H9 (cell line): Measurements from ENCODE around the gene DNAL1. TPM values are rescaled to one million over a fixed set of nuclear protein-coding genes. Genes with fewer than 3 reads are reported as not detected.

Experiments
- DNase-seq: peaks from one replicate; pipeline ENCODE4 v3.0.0-alpha.2; 2017
- H2AFZ ChIP-seq: one replicate; pipeline ENCODE4 v1.6.1; 2013; ENCODE audit warnings: mild to moderate bottlenecking, low read length, control low read depth, moderate library complexity
- H2AK5ac ChIP-seq: 2 replicates; pipeline ENCODE4 v1.6.1; 2013; ENCODE audit warnings: low read length, control low read depth, mixed read lengths; ENCODE audit not compliant: insufficient read length
- H2BK120ac ChIP-seq: one replicate; pipeline ENCODE4 v1.6.1; 2013; ENCODE audit warnings: low read depth, mild to moderate bottlenecking, low read length, control low read depth, inconsistent platforms; ENCODE audit not compliant: poor library complexity, severe bottlenecking
- H2BK12ac ChIP-seq: 2 replicates; pipeline ENCODE4 v1.6.1; 2013; ENCODE audit warnings: low read length, control low read depth, mixed read lengths, low read depth; ENCODE audit not compliant: insufficient read length
- H2BK15ac ChIP-seq: 2 replicates; pipeline ENCODE4 v1.6.1; 2013; ENCODE audit warnings: low read depth, low read length, control low read depth
- H2BK20ac ChIP-seq: one replicate; pipeline ENCODE4 v1.6.1; 2013; ENCODE audit warnings: low read depth, mild to moderate bottlenecking, low read length, control low read depth, inconsistent platforms; ENCODE audit not compliant: poor library complexity, severe bottlenecking
- H2BK5ac ChIP-seq: 2 replicates; pipeline ENCODE4 v1.6.1; 2013; ENCODE audit warnings: low read length, control low read depth, mixed read lengths; ENCODE audit not compliant: insufficient read length
- H3K14ac ChIP-seq: 2 replicates; pipeline ENCODE4 v1.6.1; 2013; ENCODE audit warnings: low read length, control low read depth; ENCODE audit not compliant: insufficient read depth
- H3K18ac ChIP-seq: 2 replicates; pipeline ENCODE4 v1.6.1; 2013; ENCODE audit warnings: low read depth, mild to moderate bottlenecking, mixed read lengths, low read length, control low read depth; ENCODE audit not compliant: insufficient read length
- H3K23ac ChIP-seq: 2 replicates; pipeline ENCODE4 v1.6.1; 2013; ENCODE audit warnings: low read length, control low read depth, mixed read lengths, low read depth; ENCODE audit not compliant: insufficient read length
- H3K23me2 ChIP-seq: 2 replicates; pipeline ENCODE4 v1.6.1; 2013; ENCODE audit warnings: low read depth, mild to moderate bottlenecking, mixed read lengths, low read length, control low read depth; ENCODE audit not compliant: insufficient read length, poor library complexity, severe bottlenecking
- H3K27ac ChIP-seq: 2 replicates; pipeline ENCODE4 v1.5.1; 2013; ENCODE audit warnings: low read length, control low read depth, mixed read lengths, low read depth; ENCODE audit not compliant: insufficient read length
- H3K27me3 ChIP-seq: 2 replicates; pipeline ENCODE4 v1.6.1; 2013; ENCODE audit warnings: low read length, control low read depth, inconsistent platforms; ENCODE audit not compliant: insufficient read depth
- H3K4ac ChIP-seq: 2 replicates; pipeline ENCODE4 v1.6.1; 2013; ENCODE audit warnings: low read depth, mild to moderate bottlenecking, control low read depth, inconsistent platforms, low read length, moderate library complexity
- H3K4me1 ChIP-seq: 2 replicates; pipeline ENCODE4 v1.6.1; 2013; ENCODE audit warnings: low read length, control low read depth, inconsistent platforms; ENCODE audit not compliant: insufficient read depth
- H3K4me2 ChIP-seq: 2 replicates; pipeline ENCODE4 v1.6.1; 2013; ENCODE audit warnings: low read length, control low read depth, mixed read lengths; ENCODE audit not compliant: insufficient read length, insufficient read depth
- H3K56ac ChIP-seq: 2 replicates; pipeline ENCODE4 v1.6.1; 2013; ENCODE audit warnings: low read depth, mild to moderate bottlenecking, mixed read lengths, low read length, control low read depth; ENCODE audit not compliant: insufficient read length
- H3K79me1 ChIP-seq: 2 replicates; pipeline ENCODE4 v1.6.1; 2013; ENCODE audit warnings: low read depth, mild to moderate bottlenecking, moderate library complexity, low read length, control low read depth, inconsistent platforms; ENCODE audit not compliant: insufficient read depth, poor library complexity, severe bottlenecking
- H3K79me2 ChIP-seq: 2 replicates; pipeline ENCODE4 v1.6.1; 2013; ENCODE audit warnings: low read length, control low read depth, inconsistent platforms; ENCODE audit not compliant: insufficient read depth
- H3K9ac ChIP-seq: 2 replicates; pipeline ENCODE4 v1.6.1; 2013; ENCODE audit warnings: low read length, control low read depth, mixed read lengths; ENCODE audit not compliant: insufficient read length; ENCODE audit errors: extremely low read depth
- H3K9me3 ChIP-seq: one replicate; pipeline ENCODE4 v1.6.1; 2013; ENCODE audit warnings: low read depth, low read length, inconsistent platforms; ENCODE audit not compliant: control insufficient read depth
- H3T11ph ChIP-seq: one replicate; pipeline ENCODE4 v1.6.1; 2013; ENCODE audit warnings: mild to moderate bottlenecking, low read length, control low read depth, inconsistent platforms
- H4K20me1 ChIP-seq: one replicate; pipeline ENCODE4 v1.6.1; 2013; ENCODE audit not compliant: control insufficient read depth, insufficient read length, insufficient read depth
- H4K5ac ChIP-seq: 2 replicates; pipeline ENCODE4 v1.6.1; 2013; ENCODE audit warnings: low read depth, mild to moderate bottlenecking, mixed read lengths, low read length, control low read depth; ENCODE audit not compliant: insufficient read length
- H4K8ac ChIP-seq: replicated peaks from 2 replicates; pipeline ENCODE4 v1.6.1; 2013; ENCODE audit warnings: low read length, control low read depth, mixed read lengths, low read depth; ENCODE audit not compliant: insufficient read length
- H4K91ac ChIP-seq: 2 replicates; pipeline ENCODE4 v1.6.1; 2013; ENCODE audit warnings: low read depth, mild to moderate bottlenecking, moderate library complexity, mixed read lengths, low read length, control low read depth; ENCODE audit not compliant: insufficient read length
- H3K27ac Mint-ChIP-seq, 3 experiments: 2 replicates in 2 of 3; 3 replicates in 1 of 3; pipeline ENCODE4 v1.8.0; 2020 to 2021; ENCODE audit warnings: mixed read lengths in 3 of 3, mild to moderate bottlenecking in 1 of 3, moderate library complexity in 1 of 3
- H3K27me3 Mint-ChIP-seq: 2 replicates; pipeline ENCODE4 v1.8.0; 2021; ENCODE audit warnings: low read depth, mild to moderate bottlenecking, moderate library complexity, mixed read lengths
- H3K36me3 Mint-ChIP-seq, 3 experiments: 2 replicates in 2 of 3; 3 replicates in 1 of 3; pipeline ENCODE4 v1.8.0; 2020 to 2021; ENCODE audit warnings: low read depth in 3 of 3, mixed read lengths in 3 of 3; ENCODE audit not compliant: insufficient read depth in 1 of 3
- H3K4me1 Mint-ChIP-seq, 2 experiments: 2 replicates each; pipeline ENCODE4 v1.8.0; 2020; ENCODE audit warnings: mixed read lengths in 2 of 2
- H3K4me3 Mint-ChIP-seq, 2 experiments: 2 replicates in 1 of 2; 3 replicates in 1 of 2; pipeline ENCODE4 v1.8.0; 2020 to 2021; ENCODE audit warnings: mild to moderate bottlenecking in 2 of 2, mixed read lengths in 2 of 2, moderate library complexity in 1 of 2
- H3K9me3 Mint-ChIP-seq, 2 experiments: 2 replicates in 1 of 2; 3 replicates in 1 of 2; pipeline ENCODE4 v1.8.0; 2020; ENCODE audit warnings: mild to moderate bottlenecking in 2 of 2, mixed read lengths in 2 of 2, moderate library complexity in 1 of 2
- CTCF ChIP-seq: fragments of 200-600 bp; sonication (generic); conservative IDR thresholded peaks from 3 replicates; pipeline ENCODE4 v1.8.0; 2021; ENCODE audit warnings: antibody characterized with exemption, mild to moderate bottlenecking
- WGBS: extraction: QIAGEN DNeasy Blood & Tissue Kit; methylation state at CpG from one replicate; pipeline ENCODE4 v1.1.7; 2013; ENCODE audit warnings: missing lambda C conversion rate, low lambda C conversion rate, mixed read lengths; ENCODE audit not compliant: insufficient read length; ENCODE audit errors: extremely low coverage; 5-methylcytosine and 5-hydroxymethylcytosine counted together
- total RNA-seq: library from RNA; stranded (reverse); gene quantifications from 2 replicates; pipeline ENCODE4 v1.2.1, GENCODE V29; 2021

The DNAL1 gene
- total RNA-seq, 1 experiment from 2014 or later, result 17.7 TPM

DNA sequence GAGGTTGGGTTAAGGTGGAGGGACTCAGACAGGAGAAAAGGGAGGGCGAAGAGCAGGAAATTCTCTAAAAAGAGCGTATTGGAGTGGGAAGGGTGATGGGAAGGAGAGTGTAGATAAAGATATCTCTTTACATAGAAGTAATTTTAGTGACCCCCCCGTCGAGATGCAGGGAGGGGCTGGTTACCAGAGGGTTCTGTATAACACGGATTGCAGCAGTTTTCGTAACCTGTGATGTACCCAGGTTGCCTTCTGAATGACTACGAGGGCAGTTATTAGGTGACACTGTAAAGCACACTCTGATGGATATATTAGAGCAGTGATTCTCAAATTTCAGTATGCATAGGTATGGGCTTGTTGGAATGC, 443 bp downstream of the DNAL1 start:
- H2AK5ac ChIP-seq, result no peak overlapping the region
- H4K8ac ChIP-seq, result no peak overlapping the region
- H2BK20ac ChIP-seq, result no peak overlapping the region
- no peaks in the 10 kb centered on the region for H4K20me1 ChIP-seq
- Mint-ChIP-seq H3K4me3 (peak overlapping the region; percentile 94), H3K4me1 (peaks cover 15 to 18% of the 10 kb centered on the region in 2 experiments), H3K27me3 (no peaks in the 10 kb centered on the region), H3K36me3 (no peaks in the 10 kb centered on the region), H3K27ac (peak overlapping the region in 1 of 3 experiments; percentile 74; a peak in 4 of 7 replicates), H3K9me3 (peaks cover 0 to 4% of the 10 kb centered on the region in 2 experiments; a peak in 1 of 5 replicates)
- H3K56ac ChIP-seq, result no peak overlapping the region
- no peak overlapping the region for H3K27ac ChIP-seq
- no peak overlapping the region for H2BK5ac ChIP-seq
- H3K23me2 ChIP-seq, result peaks cover 11% of the 10 kb centered on the region
- H2BK12ac ChIP-seq, result no peak overlapping the region
- H3K79me1 ChIP-seq, result no peaks in the 10 kb centered on the region
- no peak overlapping the region for H4K91ac ChIP-seq
- TF ChIP-seq CTCF, result no peak
- no peak overlapping the region for H3K18ac ChIP-seq
- no peaks in the 10 kb centered on the region for H3K27me3 ChIP-seq
- H2BK120ac ChIP-seq, result no peak overlapping the region
- no CpG with 5 or more reads among the region's 7 CpGs for WGBS
- H3K9me3 ChIP-seq, result no peaks in the 10 kb centered on the region
- 0 out of 2 replicates have a peak, but pooled peaks cover 2% of the 10 kb centered on the region for H3K79me2 ChIP-seq
- no peak overlapping the region for H3K14ac ChIP-seq
- H3K4me2 ChIP-seq, result peak overlapping the region; percentile 62
- H4K5ac ChIP-seq, result no peak overlapping the region
- no peak overlapping the region for H2BK15ac ChIP-seq
- no peak overlapping the region for H2AFZ ChIP-seq
- no peak overlapping the region for H3K23ac ChIP-seq
- no peaks in the 10 kb centered on the region for H3K4me1 ChIP-seq
- no peak overlapping the region for H3K9ac ChIP-seq
- DNase-seq, result no peak
- H3T11ph ChIP-seq, result no peak overlapping the region
- no peak overlapping the region for H3K4ac ChIP-seq
